ENCODE measurements around the gene TTC27. TPM values are rescaled to one million over a fixed set of nuclear protein-coding genes. Genes with fewer than 3 reads are reported as not detected.

Gene TTC27
- total RNA-seq, 1 experiment from 2014 or later: 25.1 TPM

- ATAC-seq: no peak
- Mint-ChIP-seq H3K9me3 (no peaks in the 10 kb centered on the region), H3K27me3 (ENCODE audit: low read depth) (no peaks in the 10 kb centered on the region), H3K36me3 (no peaks in the 10 kb centered on the region), H3K4me3 (no peak overlapping the region), H3K27ac (no peak overlapping the region), H3K4me1 (no peaks in the 10 kb centered on the region; the same call in 1 of the 2 replicates)
- CTCF ChIA-PET: no interaction called here
- POLR2A ChIA-PET: no interaction called here
- no peak for DNase-seq (ENCODE audit: low spot score)
- no peak for TF ChIP-seq ESRRA (CRISPR knock-in tag; IDR thresholded peaks at IDR 0.05; ENCODE audit: borderline replicate concordance)
Observed at GRCh38 chr2:32741575-32741974, 113.7 kb downstream of the TTC27 start.

DNA sequence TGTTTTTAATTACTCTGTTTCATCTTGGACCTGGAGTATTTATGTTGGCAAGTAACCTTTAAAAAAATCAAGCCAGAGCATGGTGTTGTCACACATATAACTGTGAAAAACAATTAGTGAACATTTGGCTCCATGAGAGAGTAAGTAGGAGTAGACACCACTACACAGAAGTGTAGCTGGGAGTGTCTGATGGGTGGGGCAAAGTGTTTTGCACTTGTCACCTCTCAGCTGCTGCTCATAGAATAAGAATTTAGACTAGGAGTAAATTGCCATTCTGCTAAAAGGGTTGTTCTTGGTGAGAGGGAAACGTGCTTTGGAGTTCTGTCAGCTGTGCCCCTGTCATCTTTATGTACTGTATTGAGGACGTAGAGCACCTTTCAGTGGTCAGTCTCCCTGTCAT, 114.5 kb downstream of the TTC27 start:
- ATAC-seq: no peak
- CTCF ChIA-PET: no interaction called here

DNA sequence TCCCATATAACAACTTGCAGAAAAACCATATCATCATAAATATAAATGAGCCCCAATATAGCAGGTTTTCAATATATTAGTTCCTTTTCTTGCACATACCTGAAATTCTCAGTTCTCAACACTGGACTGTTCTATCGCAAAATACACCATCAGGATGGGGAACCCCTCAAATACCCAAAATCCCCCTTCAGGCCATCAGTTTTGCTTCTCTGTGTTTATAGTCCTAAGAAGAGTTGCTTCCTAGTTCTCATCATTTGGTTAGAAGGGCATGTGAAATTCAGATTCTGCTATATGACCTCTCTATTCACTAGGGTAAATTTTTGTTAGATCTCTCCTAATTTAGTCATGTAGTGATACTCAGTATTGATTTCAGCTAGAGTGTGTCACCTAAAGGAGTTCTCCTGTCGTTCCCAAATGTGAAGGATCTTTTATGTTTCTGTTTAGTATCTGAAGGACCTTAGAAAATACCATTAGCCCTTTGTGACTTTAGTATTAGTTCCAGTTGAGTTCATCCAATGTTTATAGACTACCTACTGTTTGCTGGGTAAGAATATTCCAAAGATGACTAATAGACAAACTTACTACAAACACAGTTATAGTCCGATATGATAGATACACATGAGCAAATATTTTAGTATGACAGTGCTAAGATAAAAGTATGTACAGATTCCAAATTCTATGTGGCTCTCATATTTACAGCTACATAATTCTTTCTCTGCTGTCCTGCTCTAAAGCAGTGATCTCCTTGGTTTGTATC, 115.8 kb downstream of the TTC27 start:
- DNase-seq (ENCODE audit: low spot score) (no peak), ATAC-seq (no peak)
- Mint-ChIP-seq H3K27me3 (ENCODE audit: low read depth) (no peaks in the 10 kb centered on the region), H3K27ac (no peak overlapping the region), H3K9me3 (no peaks in the 10 kb centered on the region), H3K36me3 (no peaks in the 10 kb centered on the region), H3K4me1 (no peaks in the 10 kb centered on the region; the same call in 1 of the 2 replicates), H3K4me3 (no peak overlapping the region)
- POLR2A ChIA-PET: no interaction called here
- CTCF ChIA-PET: no interaction called here
- TF ChIP-seq FOXJ3 (CRISPR knock-in tag; IDR thresholded peaks at IDR 0.05; ENCODE audit: borderline replicate concordance): no peak
- TF ChIP-seq, protein P1, sequence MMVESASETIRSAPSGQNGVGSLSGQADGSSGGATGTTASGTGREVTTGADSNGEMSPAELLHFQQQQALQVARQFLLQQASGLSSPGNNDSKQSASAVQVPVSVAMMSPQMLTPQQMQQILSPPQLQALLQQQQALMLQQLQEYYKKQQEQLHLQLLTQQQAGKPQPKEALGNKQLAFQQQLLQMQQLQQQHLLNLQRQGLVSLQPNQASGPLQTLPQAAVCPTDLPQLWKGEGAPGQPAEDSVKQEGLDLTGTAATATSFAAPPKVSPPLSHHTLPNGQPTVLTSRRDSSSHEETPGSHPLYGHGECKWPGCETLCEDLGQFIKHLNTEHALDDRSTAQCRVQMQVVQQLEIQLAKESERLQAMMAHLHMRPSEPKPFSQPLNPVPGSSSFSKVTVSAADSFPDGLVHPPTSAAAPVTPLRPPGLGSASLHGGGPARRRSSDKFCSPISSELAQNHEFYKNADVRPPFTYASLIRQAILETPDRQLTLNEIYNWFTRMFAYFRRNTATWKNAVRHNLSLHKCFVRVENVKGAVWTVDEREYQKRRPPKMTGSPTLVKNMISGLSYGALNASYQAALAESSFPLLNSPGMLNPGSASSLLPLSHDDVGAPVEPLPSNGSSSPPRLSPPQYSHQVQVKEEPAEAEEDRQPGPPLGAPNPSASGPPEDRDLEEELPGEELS (CRISPR knock-in tag; IDR thresholded peaks at IDR 0.05): no peak
- no peak for TF ChIP-seq PRRX2 (CRISPR knock-in tag; IDR thresholded peaks at IDR 0.05)
- TF ChIP-seq RELA (CRISPR knock-in tag; IDR thresholded peaks at IDR 0.05; ENCODE audit: borderline replicate concordance): no peak
- TF ChIP-seq ZNF121 (CRISPR knock-in tag; IDR thresholded peaks at IDR 0.05): no peak
- TF ChIP-seq, protein P2, sequence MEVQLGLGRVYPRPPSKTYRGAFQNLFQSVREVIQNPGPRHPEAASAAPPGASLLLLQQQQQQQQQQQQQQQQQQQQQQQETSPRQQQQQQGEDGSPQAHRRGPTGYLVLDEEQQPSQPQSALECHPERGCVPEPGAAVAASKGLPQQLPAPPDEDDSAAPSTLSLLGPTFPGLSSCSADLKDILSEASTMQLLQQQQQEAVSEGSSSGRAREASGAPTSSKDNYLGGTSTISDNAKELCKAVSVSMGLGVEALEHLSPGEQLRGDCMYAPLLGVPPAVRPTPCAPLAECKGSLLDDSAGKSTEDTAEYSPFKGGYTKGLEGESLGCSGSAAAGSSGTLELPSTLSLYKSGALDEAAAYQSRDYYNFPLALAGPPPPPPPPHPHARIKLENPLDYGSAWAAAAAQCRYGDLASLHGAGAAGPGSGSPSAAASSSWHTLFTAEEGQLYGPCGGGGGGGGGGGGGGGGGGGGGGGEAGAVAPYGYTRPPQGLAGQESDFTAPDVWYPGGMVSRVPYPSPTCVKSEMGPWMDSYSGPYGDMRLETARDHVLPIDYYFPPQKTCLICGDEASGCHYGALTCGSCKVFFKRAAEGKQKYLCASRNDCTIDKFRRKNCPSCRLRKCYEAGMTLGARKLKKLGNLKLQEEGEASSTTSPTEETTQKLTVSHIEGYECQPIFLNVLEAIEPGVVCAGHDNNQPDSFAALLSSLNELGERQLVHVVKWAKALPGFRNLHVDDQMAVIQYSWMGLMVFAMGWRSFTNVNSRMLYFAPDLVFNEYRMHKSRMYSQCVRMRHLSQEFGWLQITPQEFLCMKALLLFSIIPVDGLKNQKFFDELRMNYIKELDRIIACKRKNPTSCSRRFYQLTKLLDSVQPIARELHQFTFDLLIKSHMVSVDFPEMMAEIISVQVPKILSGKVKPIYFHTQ (CRISPR knock-in tag; IDR thresholded peaks at IDR 0.05): no peak

More for the DNA sequence above, 114.5 kb downstream of the TTC27 start:
- no peaks in the 10 kb centered on the region for H3K9me3 Mint-ChIP-seq
- TF ChIP-seq IRF1 (CRISPR knock-in tag; IDR thresholded peaks at IDR 0.05) (no peak), RELA (CRISPR knock-in tag; IDR thresholded peaks at IDR 0.05; ENCODE audit: borderline replicate concordance) (no peak), ZMAT4 (CRISPR knock-in tag; IDR thresholded peaks at IDR 0.05) (no peak), ZNF671 (CRISPR knock-in tag; IDR thresholded peaks at IDR 0.05) (no peak), USF2 (CRISPR knock-in tag; IDR thresholded peaks at IDR 0.05) (no peak)
- TF ChIP-seq, protein P3, sequence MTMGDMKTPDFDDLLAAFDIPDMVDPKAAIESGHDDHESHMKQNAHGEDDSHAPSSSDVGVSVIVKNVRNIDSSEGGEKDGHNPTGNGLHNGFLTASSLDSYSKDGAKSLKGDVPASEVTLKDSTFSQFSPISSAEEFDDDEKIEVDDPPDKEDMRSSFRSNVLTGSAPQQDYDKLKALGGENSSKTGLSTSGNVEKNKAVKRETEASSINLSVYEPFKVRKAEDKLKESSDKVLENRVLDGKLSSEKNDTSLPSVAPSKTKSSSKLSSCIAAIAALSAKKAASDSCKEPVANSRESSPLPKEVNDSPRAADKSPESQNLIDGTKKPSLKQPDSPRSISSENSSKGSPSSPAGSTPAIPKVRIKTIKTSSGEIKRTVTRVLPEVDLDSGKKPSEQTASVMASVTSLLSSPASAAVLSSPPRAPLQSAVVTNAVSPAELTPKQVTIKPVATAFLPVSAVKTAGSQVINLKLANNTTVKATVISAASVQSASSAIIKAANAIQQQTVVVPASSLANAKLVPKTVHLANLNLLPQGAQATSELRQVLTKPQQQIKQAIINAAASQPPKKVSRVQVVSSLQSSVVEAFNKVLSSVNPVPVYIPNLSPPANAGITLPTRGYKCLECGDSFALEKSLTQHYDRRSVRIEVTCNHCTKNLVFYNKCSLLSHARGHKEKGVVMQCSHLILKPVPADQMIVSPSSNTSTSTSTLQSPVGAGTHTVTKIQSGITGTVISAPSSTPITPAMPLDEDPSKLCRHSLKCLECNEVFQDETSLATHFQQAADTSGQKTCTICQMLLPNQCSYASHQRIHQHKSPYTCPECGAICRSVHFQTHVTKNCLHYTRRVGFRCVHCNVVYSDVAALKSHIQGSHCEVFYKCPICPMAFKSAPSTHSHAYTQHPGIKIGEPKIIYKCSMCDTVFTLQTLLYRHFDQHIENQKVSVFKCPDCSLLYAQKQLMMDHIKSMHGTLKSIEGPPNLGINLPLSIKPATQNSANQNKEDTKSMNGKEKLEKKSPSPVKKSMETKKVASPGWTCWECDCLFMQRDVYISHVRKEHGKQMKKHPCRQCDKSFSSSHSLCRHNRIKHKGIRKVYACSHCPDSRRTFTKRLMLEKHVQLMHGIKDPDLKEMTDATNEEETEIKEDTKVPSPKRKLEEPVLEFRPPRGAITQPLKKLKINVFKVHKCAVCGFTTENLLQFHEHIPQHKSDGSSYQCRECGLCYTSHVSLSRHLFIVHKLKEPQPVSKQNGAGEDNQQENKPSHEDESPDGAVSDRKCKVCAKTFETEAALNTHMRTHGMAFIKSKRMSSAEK (CRISPR knock-in tag; IDR thresholded peaks at IDR 0.05; ENCODE audit: borderline replicate concordance): no peak
- TF ChIP-seq, protein P4, sequence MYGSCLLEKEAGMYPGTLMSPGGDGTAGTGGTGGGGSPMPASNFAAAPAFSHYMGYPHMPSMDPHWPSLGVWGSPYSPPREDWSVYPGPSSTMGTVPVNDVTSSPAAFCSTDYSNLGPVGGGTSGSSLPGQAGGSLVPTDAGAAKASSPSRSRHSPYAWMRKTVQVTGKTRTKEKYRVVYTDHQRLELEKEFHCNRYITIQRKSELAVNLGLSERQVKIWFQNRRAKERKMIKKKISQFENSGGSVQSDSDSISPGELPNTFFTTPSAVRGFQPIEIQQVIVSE (CRISPR knock-in tag; IDR thresholded peaks at IDR 0.05; ENCODE audit: borderline replicate concordance): no peak
- no peaks in the 10 kb centered on the region for H3K27me3 Mint-ChIP-seq (ENCODE audit: low read depth)
- DNase-seq (ENCODE audit: low spot score): no peak
- no peaks in the 10 kb centered on the region for H3K36me3 Mint-ChIP-seq
- no peak overlapping the region for H3K4me3 Mint-ChIP-seq
- H3K27ac Mint-ChIP-seq: no peak overlapping the region
- POLR2A ChIA-PET: no interaction called here
- H3K4me1 Mint-ChIP-seq: no peaks in the 10 kb centered on the region; the same call in 1 of the 2 replicates

Measured in WTC11 (cell line).